Stimulated activated CD8-positive, alpha-beta memory T cell treated with anti-CD3 and anti-CD28 coated beads, Interleukin-15, amount 100 ng/mL, for 24 hours (primary cell): ENCODE data around the gene RET.
"Not testable (repeated sequence)": the region's sequence is repeated elsewhere in the genome, so short reads cannot be mapped to it uniquely, and the experiment has no call there.

Source experiments
- DNase-seq: peaks from one replicate; pipeline ENCODE4 v3.0.0-alpha.2; 2020; ENCODE audit warnings: low read depth

RET gene

DNA sequence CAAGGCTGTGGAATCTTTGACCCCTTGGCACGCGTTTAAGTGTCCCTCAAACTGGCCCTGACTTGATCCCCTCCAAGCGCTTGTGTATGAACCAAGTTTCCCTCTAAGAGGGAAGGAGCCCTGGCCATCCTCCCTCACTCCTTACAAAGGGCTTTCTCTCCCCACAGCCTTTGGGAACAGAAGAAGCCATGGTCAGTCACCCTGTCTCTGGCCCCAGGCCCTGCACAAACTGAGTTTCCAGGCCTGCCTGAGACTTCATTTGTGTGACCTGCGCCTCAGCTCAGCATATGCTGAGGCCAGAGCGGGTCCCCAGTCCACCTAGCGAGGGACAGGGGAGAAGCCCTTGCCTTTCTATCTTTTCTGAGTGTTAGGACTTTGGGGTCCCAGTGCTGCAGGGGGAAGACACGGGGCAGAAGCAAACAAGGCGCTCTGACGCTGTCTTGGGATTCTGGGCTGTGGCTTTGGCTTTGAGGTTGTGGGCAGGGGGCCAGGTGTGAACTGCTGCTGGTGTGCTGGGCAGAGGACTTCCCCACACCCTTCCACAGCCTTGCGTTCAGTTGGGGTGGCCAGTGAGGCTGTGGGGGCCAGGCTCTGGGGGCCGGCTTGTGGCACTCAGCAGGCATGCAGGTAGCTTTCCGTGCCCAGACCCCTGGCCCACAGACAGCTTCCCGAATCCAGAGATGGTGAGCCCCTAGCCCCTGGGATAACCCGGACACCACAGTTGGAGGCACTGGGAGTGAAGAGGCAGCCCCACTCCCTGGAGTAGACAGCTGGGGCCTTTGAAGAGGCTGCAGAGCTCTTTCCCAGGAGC lies 1.5 kb downstream of the RET start:
- DNase-seq, result no peak

GRCh38 chr10:43078986-43079273 lies 2.1 kb downstream of the RET start:
- DNase-seq, result no peak

- no peak for DNase-seq
Observed at GRCh38 chr10:43079856-43080255, 3.0 kb downstream of the RET start.

DNA sequence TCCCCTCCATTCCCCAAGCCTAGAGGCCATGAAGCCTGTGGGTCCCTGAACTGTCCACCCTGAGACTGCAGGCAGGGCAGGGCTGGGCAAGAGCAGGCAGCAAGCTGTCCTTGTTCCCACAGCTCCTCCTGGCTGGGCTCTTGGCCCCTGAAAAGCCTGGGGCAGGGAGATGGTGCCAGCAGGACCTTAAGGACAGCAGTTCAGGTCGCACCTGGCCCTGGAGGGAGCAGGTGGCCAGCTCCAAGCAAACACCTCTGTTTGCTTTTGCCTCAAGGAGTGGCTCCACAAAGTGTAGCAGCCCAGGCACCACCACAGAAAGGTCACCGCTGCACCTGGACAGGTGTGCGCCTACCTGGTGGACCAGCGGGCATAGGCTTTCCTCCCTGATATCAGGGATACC lies 5.2 kb downstream of the RET start:
- DNase-seq, result no peak

DNA sequence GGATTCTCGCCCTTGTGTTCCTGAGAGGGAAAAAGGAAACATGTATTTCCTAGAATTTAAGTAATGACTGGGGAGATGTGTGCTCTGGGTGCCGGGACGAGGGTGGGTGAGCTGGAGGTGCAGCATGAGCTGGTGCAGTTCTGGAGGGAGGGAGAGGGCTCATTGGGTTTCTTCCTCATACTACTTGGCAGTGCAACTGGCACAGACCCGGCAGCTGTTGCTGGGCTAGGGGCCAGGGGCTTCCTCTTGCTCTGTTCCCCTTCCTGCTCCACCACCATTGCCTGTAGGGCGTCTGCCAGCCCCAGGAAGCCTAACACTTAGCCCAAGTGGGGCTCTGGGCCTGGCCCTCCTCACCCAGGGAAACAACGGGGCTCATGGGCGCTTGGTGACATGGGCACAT lies 5.9 kb downstream of the RET start:
- no peak for DNase-seq

GRCh38 chr10:43083764-43084163 lies 6.9 kb downstream of the RET start:
- DNase-seq, result no peak

- DNase-seq, result no peak
Observed at GRCh38 chr10:43084812-43085211, 7.9 kb downstream of the RET start.

- DNase-seq, result no peak
Observed at GRCh38 chr10:43086321-43086942, 9.6 kb downstream of the RET start.

DNA sequence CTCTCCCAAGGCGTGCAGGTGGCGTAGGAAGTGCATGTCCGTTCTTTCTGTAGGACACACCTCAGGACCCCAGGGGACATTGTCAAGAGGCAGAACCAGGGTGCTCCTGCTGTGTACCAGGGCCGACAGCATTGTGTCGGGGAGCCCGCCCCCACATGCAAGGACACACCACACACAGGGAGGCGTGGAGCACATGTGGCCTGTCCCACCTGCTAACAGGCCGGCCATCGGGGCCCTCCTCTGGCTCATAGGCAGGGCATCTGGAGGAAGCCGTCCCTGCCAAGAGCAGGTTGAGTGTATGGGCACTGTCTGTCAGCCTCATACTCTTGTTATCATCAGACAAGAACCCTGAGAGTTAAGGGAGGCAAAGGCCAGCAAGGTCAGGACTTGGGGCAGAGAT lies 12.7 kb downstream of the RET start:
- DNase-seq, result no peak

- DNase-seq, result no peak
Observed at GRCh38 chr10:43090188-43090587, 13.3 kb downstream of the RET start.

DNA sequence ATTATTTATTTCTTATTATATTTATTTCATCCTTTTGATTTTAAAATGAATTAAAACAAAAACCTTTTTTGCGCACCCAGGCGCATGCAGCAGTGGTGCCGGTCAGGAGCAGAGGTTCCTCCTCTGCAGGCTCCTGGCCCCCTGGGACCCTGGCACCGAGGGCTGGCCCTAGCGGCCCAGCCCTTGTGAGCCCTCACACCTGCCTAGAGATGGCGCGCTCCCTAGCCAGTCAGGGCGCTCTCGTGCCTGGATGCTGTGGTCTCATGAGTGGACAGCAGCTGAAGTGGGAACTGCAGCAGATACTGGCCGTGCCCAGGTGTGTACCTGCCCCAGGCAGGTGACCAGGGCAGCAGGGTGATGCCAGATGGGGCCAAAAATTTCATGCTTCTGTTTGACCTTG lies 13.8 kb downstream of the RET start:
- DNase-seq, result no peak

DNA sequence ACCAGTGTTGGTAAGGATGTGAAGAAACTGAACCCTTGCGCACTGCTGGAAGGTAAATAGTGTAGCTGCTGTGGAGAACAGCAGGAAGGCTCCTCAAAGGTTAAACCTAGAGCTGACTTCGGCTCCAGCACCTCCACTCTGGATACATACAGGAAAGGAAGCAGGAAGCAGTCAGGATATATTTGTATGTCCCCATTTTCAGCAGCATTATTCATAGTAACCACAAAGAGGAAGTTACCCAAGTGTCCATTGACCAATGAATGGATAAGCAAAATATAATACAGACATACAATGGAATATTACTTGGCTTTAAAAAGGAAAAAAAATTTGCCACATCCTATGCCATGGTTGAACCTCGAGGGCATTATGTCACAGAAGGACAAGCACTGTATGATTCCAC lies 15.0 kb downstream of the RET start:
- no peak for DNase-seq

- no peak for DNase-seq
Observed at GRCh38 chr10:43093423-43094076, 16.7 kb downstream of the RET start.

GRCh38 chr10:43094085-43094484 lies 17.2 kb downstream of the RET start:
- no peak for DNase-seq

DNA sequence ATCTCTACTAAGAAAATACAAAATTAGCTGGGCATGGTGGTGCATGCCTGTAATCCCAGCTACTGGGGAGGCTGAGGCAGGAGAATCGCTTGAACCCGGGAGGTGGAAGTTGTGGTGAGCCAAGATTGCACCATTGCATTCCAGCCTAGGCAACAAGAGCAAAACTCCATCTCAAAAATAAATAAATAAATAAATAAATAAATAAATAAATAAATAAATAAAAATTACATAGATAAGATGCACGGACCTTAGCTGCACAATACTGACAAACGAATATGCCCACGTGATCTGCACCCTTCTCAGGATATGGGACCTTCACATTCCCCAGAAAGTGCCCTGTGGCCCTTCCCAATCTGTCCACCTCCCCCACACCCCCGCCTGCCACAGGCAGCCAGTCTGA lies 22.5 kb downstream of the RET start:
- not testable (repeated sequence) for DNase-seq

DNA sequence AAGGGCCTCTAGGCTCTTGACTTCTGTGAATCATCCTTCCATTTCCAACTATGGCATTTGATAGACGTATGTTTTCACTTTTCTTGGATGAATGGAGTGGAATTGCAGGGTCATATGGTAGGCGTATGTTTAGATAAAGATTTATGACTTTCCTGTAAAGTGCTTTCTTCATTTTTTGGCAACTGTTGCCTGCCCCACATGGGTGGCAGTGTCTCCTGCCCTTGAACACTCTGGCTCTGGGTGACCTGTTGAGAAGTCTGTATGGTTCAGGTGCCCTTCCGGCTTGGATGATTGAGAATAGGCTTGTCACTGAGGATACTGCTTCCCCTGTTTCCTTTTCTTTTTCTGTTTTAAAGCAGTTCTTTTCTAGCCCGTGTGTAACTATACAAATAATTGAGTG lies 23.1 kb downstream of the RET start:
- DNase-seq, result no peak

DNA sequence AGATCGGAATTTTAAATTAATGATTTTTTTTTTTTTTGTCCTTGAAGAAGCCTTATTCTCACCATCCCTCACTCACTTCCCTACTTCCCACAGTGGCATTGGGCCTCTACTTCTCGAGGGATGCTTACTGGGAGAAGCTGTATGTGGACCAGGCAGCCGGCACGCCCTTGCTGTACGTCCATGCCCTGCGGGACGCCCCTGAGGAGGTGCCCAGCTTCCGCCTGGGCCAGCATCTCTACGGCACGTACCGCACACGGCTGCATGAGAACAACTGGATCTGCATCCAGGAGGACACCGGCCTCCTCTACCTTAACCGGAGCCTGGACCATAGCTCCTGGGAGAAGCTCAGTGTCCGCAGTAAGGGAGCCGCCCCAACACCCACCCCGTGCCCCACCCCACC lies 23.5 kb downstream of the RET start:
- DNase-seq, result no peak

- DNase-seq, result no peak
Observed at GRCh38 chr10:43102063-43102828, 25.4 kb downstream of the RET start.

GRCh38 chr10:43105102-43105955 lies 28.5 kb downstream of the RET start:
- peak; percentile 69 for DNase-seq

DNA sequence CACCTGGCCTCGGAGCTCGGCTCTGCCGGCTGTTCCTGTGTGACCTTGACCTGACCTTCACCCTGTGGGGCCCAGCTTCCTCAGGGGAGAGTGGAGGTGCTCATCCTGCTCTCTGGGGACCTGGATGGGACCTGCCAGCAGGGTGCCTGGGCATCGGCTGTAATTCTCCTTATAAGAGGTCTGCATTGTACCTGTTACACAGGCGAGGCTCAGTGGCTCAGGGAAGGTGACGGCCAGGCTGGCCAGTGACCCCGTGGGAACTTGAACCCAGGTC lies 29.0 kb downstream of the RET start:
- DNase-seq, result no peak

DNA sequence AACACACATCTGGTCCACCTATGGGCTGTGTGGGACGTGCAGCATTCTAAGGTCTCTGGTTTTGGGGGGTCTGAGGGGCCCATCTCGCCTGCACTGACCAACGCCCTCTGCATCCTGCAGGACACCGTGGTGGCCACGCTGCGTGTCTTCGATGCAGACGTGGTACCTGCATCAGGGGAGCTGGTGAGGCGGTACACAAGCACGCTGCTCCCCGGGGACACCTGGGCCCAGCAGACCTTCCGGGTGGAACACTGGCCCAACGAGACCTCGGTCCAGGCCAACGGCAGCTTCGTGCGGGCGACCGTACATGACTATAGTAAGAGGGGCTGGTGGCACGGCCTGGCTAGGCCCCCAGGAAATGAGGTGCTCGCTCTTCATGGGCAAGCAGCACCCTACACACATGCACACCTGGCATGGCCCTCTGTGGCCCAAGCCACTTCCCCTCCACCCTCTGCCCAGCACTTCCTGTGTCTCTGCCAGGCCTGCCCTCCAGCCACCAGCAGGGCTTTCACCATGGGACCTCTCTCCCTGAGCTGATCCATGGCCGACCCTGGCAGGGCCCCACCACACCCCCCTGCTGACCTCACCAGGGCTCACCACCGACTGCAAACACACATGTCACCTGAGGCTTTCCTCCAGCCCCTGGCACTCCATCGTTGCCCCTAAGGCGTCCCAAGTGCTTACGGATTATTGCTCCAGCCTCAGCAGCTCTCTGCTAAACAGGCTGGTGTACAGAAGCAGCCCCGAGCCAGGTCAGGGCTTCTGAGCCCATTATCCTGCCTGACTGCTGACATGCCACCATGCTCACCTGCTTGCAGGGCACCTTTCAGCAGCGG lies 29.6 kb downstream of the RET start:
- DNase-seq, result no peak
